ENCODE results near the gene COL26A1. TPM values are rescaled to one million over a fixed set of nuclear protein-coding genes. Genes with fewer than 3 reads are reported as not detected.
"Not testable (repeated sequence)": the region's sequence is repeated elsewhere in the genome, so short reads cannot be mapped to it uniquely, and the experiment has no call there.

Gene COL26A1
- total RNA-seq, 4 donors from 2014 or later: not detected

DNA sequence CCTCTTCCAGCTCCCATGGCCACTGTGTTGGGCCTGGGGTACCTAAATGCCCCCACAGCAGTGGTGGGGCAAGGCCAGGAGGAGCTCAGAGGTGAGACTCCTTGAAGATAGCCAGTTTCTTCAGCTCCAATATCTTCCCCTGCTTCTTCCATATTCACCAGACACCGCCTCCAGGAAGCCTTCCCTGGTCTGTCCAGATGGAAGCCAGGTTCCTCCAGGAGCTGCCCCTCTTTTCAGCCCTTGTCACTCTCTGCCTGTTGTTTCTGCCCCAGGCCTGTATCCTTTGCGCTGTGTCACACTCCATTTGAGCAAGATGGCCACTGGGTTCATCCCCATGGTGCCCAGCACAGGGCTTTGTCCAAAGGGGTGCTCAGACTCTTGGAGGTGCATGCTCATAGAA lies 138.7 kb downstream of the COL26A1 start:
- Histone ChIP-seq H3K36me3 (no peaks in the 10 kb centered on the region), H3K27me3 (peaks cover 0 to 5% (median 2%) of the 10 kb centered on the region in 3 donors), H3K27ac (no peak overlapping the region), H3K4me1 (no peaks in the 10 kb centered on the region), H3K9me3 (no peaks in the 10 kb centered on the region), H3K4me3 (no peak overlapping the region)
- no peak for ATAC-seq
- intact Hi-C loops (cut with DNase I; ENCODE audit: low total_unique reads): no loop called here
- DNase-seq: no peak
- in situ Hi-C loops (cut with MboI; ENCODE audit: low sequenced_read_pairs in 4 of 4): no loop called here
- TF ChIP-seq POLR2A (IDR thresholded peaks at IDR 0.05): no peak
- TF ChIP-seq, protein P1, sequence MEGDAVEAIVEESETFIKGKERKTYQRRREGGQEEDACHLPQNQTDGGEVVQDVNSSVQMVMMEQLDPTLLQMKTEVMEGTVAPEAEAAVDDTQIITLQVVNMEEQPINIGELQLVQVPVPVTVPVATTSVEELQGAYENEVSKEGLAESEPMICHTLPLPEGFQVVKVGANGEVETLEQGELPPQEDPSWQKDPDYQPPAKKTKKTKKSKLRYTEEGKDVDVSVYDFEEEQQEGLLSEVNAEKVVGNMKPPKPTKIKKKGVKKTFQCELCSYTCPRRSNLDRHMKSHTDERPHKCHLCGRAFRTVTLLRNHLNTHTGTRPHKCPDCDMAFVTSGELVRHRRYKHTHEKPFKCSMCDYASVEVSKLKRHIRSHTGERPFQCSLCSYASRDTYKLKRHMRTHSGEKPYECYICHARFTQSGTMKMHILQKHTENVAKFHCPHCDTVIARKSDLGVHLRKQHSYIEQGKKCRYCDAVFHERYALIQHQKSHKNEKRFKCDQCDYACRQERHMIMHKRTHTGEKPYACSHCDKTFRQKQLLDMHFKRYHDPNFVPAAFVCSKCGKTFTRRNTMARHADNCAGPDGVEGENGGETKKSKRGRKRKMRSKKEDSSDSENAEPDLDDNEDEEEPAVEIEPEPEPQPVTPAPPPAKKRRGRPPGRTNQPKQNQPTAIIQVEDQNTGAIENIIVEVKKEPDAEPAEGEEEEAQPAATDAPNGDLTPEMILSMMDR (IDR thresholded peaks at IDR 0.05 in 4 of 5, conservative IDR thresholded peaks at IDR 0.05 in 1 of 5): no peak

- no peak overlapping the region for H3K27ac ChIP-seq
- intact Hi-C loops (cut with DNase I; ENCODE audit: low total_unique reads): no loop called here
- ATAC-seq (no peak), DNase-seq (no peak)
- in situ Hi-C loops (cut with MboI; ENCODE audit: low sequenced_read_pairs in 4 of 4): no loop called here
- H3K9me3 ChIP-seq: no peaks in the 10 kb centered on the region
- no peaks in the 10 kb centered on the region for H3K4me1 ChIP-seq
- H3K36me3 ChIP-seq: no peaks in the 10 kb centered on the region
- no peak for TF ChIP-seq POLR2A (IDR thresholded peaks at IDR 0.05)
- TF ChIP-seq, protein P1 (IDR thresholded peaks at IDR 0.05 in 4 of 5, conservative IDR thresholded peaks at IDR 0.05 in 1 of 5): no peak
- no peak overlapping the region for H3K4me3 ChIP-seq
- H3K27me3 ChIP-seq: peaks cover 0 to 5% (median 2%) of the 10 kb centered on the region in 3 donors
These were observed 139.9 kb downstream of the COL26A1 start for GRCh38 chr7:101502466-101503098.

GRCh38 chr7:101505510-101505909 lies 142.8 kb downstream of the COL26A1 start:
- H3K9me3 ChIP-seq; in situ Hi-C loops (cut with MboI; ENCODE audit: low sequenced_read_pairs in 4 of 4); intact Hi-C loops (cut with DNase I; ENCODE audit: low total_unique reads); H3K36me3 ChIP-seq; H3K4me3 ChIP-seq; DNase-seq; H3K4me1 ChIP-seq; H3K27ac ChIP-seq; ATAC-seq: not testable (repeated sequence)
- H3K27me3 ChIP-seq: peaks cover 4 to 16% (median 14%) of the 10 kb centered on the region in 3 donors

DNA sequence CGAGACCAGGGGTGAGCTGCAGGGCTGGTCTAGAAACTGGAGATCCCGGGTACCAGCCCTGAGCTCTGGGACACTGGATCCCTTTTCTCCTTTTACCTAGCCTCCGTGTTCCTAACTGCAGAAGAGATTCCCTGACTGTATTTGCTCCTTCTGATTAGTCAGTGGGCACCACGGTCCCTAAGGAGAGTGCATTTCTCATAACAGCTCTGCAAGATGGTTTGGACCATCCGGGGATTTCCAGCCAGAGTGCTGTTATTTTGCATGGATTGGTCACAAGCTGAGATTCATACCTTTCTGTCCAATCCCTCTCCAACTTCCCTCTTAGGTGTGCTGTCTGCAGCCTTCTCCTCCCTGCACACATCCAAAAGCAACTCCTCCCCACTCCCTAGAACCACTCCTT lies 143.9 kb downstream of the COL26A1 start:
- Histone ChIP-seq H3K4me1 (no peaks in the 10 kb centered on the region), H3K36me3 (no peaks in the 10 kb centered on the region), H3K9me3 (no peaks in the 10 kb centered on the region), H3K27me3 (peaks cover 4 to 17% (median 14%) of the 10 kb centered on the region in 3 donors), H3K27ac (no peak overlapping the region), H3K4me3 (no peak overlapping the region)
- in situ Hi-C loops (cut with MboI; ENCODE audit: low sequenced_read_pairs in 4 of 4): no loop called here
- no peak for TF ChIP-seq POLR2A (IDR thresholded peaks at IDR 0.05)
- TF ChIP-seq, protein P1 (IDR thresholded peaks at IDR 0.05 in 4 of 5, conservative IDR thresholded peaks at IDR 0.05 in 1 of 5): no peak
- intact Hi-C loops (cut with DNase I; ENCODE audit: low total_unique reads): no loop called here
- DNase-seq (no peak), ATAC-seq (no peak)

- H3K36me3 ChIP-seq: no peaks in the 10 kb centered on the region
- DNase-seq (no peak), ATAC-seq (no peak)
- no peak overlapping the region for H3K27ac ChIP-seq
- in situ Hi-C loops (cut with MboI; ENCODE audit: low sequenced_read_pairs in 4 of 4): no loop called here
- H3K4me3 ChIP-seq: no peak overlapping the region
- H3K9me3 ChIP-seq: no peaks in the 10 kb centered on the region
- H3K27me3 ChIP-seq: peaks cover 4 to 20% (median 18%) of the 10 kb centered on the region in 3 donors
- intact Hi-C loops (cut with DNase I; ENCODE audit: low total_unique reads): no loop called here
- TF ChIP-seq, protein P1 (IDR thresholded peaks at IDR 0.05 in 4 of 5, conservative IDR thresholded peaks at IDR 0.05 in 1 of 5): no peak
- no peak for TF ChIP-seq POLR2A (IDR thresholded peaks at IDR 0.05)
- H3K4me1 ChIP-seq: no peaks in the 10 kb centered on the region
These were observed 144.7 kb downstream of the COL26A1 start for GRCh38 chr7:101507327-101507726.

All from gastrocnemius medialis (tissue), 4 donors.